NCI-H1694 treated with DMSO at 0.1 percent for 48 hours (cell line): ENCODE measurements around the gene HTRA1.

Experiments used
- DNase-seq: peaks from one replicate; lab custom pipeline; 2025; lab: John Stamatoyannopoulos, UW

The HTRA1 gene

DNA sequence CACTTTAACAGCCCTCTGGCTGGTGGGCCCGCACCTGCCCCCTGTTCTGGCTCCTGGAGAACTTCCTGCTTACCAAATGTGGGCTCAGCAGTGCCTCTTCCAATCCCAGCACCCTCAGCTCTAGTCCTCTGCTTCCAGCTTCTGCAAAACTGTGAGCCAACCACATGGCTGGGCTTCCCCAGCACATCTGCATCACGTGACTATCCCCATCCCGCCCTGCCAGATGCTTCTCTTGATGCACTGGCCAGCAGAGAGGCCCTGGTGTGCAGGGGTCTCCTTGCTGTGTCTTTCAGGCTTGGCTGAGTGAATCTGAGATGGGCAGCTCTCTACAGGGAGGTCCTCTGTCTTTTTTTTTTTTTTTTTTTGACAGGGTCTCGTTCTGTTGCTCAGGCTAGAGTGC is 55.4 kb downstream of the HTRA1 start:
- DNase-seq, result no peak

DNA sequence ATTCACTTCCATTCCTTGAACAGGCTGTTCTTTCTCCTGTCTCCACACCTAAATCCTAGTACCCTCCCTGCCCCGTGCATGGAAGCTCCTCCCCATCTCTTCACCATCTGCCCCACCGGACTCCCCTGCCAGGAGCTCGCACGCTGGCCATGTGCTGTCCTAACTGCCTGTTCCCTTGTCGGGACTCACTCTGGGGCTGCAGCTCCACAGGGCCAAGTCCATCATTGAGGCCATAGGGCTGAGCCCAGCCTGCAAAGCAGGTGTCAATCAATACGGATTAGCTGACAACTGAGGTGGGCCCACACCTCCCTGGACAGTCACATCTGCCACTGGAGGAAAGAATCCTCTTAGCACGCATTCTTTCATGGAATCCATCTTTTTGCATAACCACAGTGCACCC is 57.8 kb downstream of the HTRA1 start:
- no peak for DNase-seq

DNA sequence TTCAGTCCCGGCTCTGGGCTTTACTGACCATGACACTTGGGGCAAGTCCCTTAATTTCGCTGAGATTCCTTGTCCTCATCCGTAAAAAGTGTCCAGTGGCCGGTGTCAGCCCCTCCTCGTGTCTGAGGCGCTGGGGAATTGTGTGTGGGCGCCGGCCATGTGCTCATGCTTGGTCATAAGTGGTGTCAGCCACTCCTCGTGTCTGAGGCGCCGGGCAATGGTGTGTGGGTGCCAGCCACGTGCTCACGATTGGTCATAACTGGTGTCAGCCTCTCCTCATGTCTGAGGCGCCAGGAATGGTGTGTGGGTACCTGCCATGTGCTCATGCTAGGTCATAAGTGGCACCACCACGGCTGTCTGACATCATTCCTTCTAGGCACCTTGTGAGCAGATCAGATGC is 58.5 kb downstream of the HTRA1 start:
- DNase-seq, result no peak

DNA sequence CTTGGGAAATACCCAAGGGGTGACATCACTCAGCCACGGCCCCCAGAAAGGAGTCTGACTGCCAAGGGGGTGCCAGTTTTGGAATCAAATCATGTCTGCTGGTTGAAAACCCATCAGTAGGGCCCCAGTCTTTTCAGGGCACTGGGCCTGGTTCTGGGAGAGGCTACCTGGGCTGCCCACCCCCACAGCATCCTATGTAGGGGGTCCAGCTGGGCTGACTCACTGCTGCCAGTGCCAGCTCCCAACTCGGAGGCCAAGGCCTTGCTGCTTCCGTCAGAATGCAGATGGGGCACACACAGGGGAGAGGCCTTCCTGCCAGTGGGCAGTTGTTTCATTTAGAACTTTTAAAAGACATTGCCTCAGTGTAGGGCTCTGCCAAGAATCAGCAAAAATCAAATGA is 59.7 kb downstream of the HTRA1 start:
- DNase-seq, result no peak

DNA sequence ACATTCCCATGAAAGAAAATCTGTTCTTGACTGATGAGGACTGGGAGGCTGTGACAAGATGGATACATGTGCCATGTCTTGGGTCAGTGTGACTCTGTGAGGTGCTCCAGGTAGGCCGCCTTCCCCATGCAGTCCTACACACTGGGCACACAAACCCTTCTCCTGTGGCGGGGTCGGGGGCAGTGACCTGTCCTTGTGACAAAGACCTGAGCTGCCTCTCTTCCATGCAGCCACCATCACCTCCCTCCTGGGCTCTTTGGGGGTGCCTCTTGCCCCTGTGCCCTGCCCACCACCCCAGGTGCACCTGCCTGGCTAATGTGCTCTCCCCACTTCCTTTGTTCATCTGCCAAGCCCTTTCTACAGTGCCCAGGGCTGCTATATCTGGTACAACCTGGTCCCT is 63.5 kb downstream of the HTRA1 start:
- DNase-seq, result no peak

DNA sequence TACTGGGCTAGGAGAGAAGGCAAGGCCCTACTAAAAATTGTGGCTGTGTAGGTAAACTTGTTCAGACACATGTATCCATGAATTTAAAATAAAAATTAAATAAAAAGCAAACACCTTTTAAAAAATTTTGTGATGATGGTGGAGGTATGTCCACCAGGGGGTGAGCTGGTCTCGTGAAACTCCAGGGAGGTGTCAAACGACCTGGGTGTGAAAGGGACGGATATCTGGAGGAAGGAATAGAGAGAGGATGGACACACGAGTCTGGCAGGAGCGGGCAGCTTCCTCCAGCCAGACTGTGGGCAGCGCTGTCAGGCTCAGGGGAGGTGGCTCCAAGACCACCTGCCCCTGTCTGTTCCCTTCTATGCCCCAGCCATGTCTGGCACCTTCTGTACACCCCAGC is 64.4 kb downstream of the HTRA1 start:
- no peak for DNase-seq

DNA sequence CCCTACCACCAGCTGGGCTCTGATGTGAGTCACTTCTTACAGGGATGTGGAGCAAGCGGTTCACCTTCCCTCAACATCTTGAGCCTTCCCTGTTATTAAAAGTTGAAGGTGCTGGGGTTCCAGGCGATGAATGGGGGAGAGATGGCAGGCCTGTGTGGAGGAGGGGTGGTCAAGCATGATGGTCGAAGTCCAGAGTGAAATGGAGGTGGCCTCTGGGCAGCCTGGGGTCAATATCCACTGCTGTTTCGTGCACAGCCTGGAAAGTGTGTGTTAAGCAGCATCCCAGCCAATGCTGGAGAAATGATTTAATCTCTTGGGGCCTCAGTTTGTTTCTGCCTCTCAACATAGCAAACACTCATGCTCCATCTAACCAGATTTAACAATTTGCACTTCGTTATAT is 65.5 kb downstream of the HTRA1 start:
- no peak for DNase-seq

DNA sequence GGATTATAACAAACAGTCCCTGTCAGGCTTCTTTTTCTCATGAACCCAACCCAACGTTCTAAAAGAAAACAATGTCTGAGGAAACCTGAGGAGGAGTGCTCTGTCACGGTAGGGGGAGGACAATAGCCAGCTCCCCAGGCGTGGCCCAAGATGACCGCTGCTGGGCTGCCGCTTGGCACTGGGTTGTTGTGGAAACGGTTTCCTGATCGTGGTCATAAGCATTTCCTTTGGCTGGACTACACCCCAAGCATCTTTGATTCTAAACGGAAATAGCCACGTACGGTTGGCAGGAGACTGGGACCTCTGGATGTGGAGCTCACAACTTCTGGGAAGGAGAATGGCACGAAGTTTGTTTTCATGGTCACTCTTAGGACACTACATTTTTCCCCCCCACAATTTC is 68.8 kb downstream of the HTRA1 start:
- no peak for DNase-seq

DNA sequence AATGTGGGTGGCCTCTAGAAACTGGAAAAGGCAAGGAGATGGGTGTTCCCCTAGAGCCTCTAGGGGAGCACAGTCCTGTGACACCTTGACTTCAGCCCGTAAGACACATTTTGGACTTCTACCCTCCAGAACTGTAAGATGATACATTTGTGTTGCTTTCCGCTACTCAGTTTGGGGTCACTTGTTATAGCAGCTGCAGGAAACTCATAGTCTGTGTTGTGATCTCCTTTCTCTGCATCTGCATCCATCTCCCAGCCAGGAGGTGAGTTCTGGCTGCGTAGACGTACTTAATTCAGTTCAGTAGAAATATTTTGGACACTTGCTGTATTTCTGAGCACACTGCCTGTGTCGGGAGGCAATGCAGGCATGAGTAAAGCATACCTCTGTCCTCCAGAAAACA is 69.9 kb downstream of the HTRA1 start:
- DNase-seq, result no peak

DNA sequence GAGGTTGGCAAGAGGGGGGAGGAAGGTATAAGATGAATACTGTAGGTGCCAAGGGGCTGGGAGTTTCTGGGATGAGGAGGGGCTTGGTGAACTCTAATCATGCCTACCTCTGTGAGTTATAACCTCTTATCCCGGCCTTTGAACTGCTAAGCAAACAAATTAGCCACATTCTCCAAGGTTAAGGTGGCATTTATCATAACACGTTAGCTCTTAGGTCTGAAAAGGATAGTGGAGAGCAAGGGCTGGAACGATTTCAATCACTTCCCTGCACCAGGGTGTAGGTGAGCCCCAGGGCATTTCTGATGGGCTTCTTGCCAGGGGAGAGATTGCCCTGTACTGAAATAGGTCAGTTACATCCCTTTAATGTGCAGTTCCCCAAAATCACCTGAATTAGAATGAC is 70.6 kb downstream of the HTRA1 start:
- DNase-seq, result no peak

DNA sequence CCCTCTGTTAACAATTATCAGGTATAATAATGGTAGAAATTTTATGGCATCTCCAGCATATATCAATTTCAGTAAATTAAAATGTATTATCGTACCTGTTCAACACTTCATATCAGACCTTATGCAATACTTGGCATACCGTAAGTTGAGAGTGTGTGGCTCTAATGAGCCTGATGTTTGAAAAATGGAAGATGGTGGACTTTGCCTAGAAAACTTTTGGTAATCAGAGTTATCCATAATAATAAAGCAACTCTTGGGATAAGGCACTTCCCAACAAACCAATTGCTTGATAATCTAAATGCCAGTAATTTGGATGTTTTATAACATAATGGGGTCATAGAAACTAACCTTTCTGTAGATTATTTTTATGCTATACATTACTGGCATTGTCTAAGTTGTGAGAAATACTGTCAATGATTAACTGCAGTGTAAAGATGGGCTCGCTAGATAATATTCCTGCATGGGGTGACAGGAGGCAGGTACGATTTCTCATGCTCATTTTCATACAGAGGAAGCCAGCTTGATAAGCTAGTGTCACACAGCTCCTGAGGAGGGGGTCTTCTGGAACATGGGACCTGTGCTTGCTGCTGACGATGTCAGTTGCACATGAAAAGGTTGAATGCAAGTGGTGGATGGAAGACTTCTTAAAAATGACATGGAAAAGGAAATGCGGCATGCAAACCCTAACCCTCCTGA is 71.4 kb downstream of the HTRA1 start:
- DNase-seq, result no peak

DNA sequence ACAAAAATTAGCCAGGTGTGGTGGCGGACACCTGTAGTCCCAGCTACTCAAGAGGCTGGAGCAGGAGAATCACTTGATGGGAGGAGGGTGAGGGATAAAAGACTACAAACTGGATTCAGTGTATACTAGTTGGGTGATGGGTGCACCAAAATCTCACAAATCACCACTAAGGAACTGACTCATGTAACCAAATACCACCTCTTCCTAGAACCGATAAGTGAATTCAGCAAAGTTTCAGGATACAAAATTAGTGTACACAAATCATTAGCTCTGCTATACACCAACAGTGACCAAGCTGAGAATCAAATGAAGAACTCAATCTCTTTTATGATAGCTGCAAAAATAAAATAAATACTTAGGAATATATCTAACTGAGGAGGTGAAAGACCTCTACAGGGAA is 76.2 kb downstream of the HTRA1 start:
- no peak for DNase-seq

DNA sequence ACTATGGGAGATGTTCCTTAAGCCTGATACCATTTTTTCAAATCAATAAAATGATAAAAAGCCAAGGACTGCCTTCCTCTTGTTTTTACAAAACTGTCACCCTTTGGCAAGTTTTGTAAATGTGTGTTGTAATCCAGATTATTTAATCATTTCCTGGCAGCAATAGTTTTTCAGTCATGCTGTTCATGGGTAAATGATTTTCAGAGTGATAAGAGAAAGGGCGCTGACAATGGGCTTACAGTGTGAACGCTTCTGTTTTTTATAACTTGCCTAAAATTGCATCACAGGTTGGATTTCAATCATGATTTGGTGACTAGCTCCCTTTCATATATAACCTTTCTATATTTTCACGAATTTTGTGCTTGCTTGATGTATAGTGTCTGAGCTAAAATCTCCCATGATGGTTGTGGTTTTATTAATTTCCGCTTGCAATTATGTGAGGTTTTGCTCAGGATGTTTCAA is 80.2 kb downstream of the HTRA1 start:
- DNase-seq, result no peak

DNA sequence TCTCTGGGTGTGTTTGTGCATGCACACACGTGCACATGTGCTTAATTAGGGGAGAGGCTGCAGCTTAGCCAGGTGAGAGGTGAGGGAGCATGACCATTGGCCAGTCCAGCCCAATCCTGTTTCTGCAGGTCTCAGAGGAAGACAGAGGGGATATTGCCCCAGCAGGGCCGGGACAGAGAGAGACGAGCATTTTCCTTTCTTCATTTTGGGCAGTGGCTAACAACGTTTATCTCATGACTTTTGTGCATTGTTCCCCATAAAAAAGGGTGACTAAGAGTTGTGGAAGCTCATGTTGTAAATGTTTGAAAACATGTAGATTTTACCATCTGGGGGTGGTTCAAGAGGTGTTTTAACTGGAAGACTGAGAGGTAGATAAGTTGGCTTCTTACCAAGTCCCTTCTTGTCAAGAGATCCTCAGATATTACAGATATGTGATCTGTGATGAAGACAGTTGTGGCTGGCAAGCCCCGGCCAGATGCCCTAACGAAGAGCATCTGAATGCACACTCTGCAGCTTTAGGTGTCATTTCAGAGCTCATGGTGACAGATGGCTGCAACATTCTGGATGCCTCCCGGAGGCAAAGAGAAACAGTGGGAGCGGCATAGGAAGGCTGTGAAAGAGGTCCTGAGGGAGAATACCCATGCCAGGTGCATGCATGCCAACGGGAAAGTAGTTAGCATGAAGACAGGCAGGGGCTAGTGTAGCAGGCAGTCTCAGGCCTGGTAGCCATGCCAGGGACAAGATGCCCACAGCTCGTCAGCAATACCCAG is 82.5 kb downstream of the HTRA1 start:
- peak; percentile 70 for DNase-seq

DNA sequence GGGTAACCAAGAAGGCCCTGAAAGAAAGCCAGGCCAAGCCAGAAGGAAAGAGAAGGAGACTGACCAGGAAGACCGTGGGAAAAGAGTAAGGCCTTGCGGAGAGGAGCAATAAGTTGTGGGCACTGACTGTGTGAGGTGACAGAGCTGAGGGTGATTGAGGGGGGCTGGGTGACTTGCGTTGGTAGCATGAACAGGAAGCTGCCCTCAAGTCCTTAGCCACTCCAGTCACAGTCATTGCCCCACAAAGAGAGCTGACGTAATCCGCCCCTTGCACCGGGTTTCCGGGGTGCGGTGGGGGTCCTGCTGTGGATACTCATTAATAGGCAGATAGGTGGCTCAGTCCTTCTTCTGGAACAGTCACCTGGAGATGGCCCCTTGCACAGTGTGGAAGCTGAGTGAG is 83.1 kb downstream of the HTRA1 start:
- DNase-seq, result no peak

DNA sequence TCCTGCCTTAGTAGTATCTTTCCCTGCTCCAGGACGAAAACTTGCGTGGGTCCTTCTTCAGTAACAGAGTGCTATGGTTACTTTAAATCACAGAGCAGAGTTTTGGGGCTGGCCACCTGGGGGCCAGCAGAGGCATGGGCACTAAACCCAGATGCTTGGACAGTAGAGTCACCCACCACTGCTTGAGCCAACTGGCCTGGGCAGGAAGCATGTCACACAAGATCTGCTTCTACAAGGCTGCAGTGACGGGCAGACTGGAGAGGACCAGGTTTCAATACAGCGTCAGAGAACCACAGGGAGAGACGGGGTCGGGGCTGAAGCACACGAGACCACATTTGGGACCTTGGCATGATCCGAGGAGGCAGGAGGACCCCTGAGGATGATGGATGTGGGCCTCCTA is 84.9 kb downstream of the HTRA1 start:
- no peak for DNase-seq

DNA sequence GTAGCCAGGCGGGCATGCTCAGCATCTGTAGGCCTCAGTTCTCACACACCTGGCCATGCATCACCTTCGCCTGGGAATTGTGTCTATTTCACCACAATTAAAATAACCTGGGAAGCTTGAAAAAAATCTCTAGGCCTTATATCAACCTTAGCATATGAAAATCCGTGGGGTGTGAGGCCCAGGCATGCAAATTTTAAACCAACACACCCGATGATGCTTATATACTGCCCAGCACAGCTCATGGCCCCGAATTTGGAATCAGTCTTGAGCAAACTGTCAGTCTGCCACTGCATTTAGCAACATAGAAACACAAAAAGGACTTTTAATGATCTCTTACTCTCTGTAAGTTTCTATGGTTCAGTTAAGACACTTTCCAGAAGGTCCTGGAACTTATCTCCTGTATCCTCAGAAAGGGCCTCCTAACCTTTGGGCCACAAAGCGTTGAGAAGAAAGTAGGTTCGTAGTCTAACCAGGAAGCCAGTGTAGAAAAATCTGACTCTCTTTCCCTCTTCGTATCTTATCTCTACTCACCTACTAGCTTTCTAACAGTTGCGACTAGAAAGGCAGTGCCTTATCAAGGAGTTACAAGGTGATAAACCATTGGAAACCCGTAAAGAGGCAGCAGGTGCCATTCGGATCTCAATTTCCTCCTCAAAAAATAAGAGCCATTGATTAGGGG is 87.2 kb downstream of the HTRA1 start:
- DNase-seq, result no peak

DNA sequence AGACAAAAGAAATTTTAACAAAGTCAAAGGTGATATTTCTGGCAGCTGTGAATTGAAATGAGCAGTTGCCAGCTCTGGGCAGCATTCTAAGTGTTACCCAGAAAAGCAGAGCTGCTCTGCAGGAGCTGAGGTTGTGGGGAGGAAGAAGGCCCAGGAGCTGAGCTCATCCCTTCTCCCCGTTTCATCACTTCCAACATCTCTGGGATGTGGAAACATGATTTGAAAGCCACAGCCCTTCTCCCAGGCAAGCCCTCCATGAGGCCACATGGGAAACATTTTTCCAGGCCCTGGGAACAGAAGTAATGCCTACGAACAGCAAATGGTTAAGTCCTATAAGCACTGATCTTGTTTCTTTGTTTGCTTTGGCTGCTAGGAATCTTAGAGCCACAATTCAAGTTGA is 88.3 kb downstream of the HTRA1 start:
- DNase-seq, result no peak

DNA sequence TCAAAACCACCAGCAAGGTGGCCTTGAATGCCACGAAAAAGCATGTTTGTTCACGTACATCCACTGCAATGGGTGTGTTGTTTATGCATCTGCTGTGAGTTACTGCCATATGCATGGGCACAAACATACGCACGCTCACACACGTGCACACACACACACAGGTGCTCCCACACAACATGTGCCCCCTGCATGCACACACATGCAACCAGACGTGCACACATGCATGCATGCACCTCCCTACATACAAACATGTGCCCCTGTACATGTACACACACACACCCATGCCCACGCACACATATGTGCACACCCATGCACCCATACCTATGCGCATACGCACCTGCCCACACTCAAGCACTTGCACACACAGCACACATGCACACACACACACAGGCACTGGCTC is 89.1 kb downstream of the HTRA1 start:
- DNase-seq, result no peak

DNA sequence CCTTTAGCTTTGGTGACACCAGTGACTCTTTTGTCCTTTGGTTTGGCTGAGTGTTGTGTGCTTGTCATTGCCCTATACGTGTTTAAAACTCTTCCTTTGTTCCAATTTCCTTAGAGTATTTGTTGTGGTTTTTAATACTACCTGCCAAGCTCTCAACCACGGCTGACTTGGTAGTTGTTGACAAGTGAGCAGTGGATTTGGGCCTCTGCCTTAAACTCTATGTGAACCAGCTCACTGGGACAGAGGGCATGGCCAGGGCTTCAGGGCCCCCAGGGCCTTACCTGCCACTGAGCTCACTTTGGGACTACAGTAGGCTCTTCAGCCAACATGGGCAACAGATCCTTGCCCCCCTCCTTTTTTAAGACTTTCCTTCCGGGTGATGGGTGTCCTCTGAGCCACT is 89.6 kb downstream of the HTRA1 start:
- DNase-seq, result no peak

DNA sequence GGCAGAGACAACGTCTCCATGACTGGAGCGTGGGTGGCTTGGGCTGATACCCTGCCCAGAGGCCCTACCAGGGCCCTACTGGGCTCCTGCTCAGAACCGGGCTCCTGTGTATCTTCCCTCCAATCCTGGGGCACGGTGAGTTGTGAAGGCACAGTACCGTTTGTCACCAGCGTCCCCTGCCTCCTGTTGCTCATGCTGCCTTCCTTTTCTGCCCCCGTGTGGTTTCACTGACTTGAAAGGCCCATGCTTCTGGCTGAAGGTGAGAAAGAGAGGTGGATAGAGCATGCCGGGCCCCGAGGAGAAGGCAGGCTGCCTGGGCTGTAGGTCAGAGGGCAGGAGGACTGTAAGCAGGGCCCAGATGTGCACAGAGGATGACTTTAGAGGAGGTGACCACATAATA is 90.1 kb downstream of the HTRA1 start:
- no peak for DNase-seq

DNA sequence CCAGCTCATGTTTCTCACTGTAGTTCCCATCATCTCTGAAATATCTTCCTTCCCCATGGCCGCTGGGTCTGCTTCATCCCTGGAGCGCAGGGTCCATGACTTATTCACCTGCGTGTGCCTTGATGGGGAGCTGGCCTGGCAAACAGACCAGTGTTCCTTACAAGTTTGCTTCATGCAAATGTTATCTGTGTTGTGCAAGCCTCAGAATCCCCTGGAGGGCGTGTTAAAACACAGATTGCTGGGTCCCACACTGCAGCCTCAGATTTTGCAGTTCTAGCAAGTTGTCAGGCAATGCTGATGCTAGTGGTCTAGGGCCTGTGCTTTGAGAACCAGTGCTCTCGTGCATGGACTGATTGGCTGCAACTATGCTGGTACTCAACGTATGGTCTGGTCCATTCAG is 92.0 kb downstream of the HTRA1 start:
- no peak for DNase-seq
